Measurements from ENCODE around the gene KDM2A.

KDM2A gene

DNA sequence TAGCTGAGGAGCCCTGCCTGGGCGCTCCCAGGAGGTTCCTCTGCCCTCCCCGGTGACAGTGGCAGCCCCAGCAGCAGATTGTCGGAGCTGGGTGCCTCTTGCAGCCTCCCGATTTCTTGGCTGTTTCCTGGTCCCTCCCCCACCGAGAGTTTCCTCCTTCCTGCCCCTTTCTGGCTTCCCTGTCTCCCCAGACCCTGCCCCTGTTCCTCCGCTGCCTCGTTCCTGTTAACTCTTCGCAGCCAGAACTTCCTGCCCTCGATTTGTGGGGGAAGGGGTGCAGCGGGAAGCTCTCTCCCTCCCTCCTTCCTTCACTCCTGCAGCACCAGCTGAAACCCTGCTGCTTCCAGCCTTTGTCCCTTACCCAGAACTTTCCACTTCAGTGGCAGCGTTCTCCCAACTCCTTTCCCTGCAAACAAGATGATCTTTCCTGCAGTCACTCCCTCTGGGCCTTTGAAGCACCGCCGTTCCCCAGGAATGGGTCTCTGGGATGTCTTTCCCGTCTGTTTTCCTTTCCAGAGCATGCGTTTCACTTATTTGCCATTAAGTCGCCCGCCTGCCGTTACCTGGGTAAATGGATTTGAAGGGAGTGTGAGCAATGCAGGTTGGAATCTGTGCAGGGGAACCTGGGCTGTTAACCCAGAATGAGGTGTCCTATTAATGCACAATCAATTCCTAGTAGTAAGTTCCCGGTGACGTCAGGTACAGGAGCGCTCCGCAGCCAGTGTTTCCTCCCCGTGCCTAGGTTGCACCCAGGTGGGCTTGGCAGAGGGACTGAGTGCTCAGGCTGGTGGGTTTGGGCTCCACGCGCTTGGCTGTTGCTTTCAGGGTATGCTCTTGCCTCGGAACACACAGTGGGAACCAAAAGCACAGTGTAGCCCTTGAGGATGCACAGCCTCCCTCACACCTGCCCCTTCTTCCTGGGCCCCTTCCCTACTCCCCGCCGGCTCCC lies 151.5 kb downstream of the KDM2A start:
- FAIRE-seq (no peak), DNase-seq (ENCODE audit: insufficient read length, low spot score) (no peak)
- TF ChIP-seq, protein P1, sequence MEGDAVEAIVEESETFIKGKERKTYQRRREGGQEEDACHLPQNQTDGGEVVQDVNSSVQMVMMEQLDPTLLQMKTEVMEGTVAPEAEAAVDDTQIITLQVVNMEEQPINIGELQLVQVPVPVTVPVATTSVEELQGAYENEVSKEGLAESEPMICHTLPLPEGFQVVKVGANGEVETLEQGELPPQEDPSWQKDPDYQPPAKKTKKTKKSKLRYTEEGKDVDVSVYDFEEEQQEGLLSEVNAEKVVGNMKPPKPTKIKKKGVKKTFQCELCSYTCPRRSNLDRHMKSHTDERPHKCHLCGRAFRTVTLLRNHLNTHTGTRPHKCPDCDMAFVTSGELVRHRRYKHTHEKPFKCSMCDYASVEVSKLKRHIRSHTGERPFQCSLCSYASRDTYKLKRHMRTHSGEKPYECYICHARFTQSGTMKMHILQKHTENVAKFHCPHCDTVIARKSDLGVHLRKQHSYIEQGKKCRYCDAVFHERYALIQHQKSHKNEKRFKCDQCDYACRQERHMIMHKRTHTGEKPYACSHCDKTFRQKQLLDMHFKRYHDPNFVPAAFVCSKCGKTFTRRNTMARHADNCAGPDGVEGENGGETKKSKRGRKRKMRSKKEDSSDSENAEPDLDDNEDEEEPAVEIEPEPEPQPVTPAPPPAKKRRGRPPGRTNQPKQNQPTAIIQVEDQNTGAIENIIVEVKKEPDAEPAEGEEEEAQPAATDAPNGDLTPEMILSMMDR (IDR thresholded peaks at IDR 0.05; ENCODE audit: insufficient read depth, missing control alignments) = no peak

GRCh38 chr11:67271205-67271540 lies 152.1 kb downstream of the KDM2A start:
- DNase-seq (ENCODE audit: insufficient read length, low spot score) (no peak), FAIRE-seq (no peak)
- TF ChIP-seq, protein P1 (IDR thresholded peaks at IDR 0.05; ENCODE audit: insufficient read depth, missing control alignments) = no peak

DNA sequence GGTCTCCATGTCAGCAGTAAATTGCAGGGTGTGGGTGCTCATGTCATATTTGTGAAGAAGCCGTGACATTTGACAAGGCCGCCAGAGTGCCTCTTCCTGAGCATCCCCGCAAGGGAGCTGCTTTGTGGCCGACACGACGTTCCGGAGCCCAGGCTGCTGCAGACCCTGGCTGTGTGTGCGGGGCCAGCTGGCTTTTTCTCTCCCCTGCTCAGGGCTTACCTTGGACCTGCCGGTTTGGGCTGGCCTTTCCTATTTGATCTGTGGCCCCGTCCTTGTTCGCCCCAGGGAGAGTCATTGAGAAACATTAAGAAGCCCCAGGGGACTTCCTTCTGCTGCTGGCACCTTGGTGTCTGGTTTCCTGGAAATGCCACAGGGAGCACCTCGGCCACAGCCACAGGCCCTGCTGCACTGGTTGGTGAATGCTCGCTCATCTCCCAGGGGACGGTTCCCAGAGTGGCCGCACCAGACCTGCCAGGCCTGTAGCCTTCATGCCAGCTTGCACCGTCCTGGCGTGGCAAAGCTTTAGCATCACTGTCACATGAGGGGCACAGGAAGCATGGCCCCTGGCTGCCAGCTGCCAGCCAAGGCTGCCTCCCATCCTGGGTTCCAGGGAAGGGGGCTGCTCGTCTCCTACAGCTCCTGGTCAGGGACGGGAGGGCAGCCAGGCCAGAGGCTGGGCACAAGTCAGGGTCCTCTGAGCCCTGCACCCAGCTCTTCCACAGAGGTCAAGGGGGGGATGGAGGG lies 152.7 kb downstream of the KDM2A start:
- FAIRE-seq (no peak), DNase-seq (ENCODE audit: insufficient read length, low spot score) (no peak)
- TF ChIP-seq, protein P1 (IDR thresholded peaks at IDR 0.05; ENCODE audit: insufficient read depth, missing control alignments) = no peak

DNA sequence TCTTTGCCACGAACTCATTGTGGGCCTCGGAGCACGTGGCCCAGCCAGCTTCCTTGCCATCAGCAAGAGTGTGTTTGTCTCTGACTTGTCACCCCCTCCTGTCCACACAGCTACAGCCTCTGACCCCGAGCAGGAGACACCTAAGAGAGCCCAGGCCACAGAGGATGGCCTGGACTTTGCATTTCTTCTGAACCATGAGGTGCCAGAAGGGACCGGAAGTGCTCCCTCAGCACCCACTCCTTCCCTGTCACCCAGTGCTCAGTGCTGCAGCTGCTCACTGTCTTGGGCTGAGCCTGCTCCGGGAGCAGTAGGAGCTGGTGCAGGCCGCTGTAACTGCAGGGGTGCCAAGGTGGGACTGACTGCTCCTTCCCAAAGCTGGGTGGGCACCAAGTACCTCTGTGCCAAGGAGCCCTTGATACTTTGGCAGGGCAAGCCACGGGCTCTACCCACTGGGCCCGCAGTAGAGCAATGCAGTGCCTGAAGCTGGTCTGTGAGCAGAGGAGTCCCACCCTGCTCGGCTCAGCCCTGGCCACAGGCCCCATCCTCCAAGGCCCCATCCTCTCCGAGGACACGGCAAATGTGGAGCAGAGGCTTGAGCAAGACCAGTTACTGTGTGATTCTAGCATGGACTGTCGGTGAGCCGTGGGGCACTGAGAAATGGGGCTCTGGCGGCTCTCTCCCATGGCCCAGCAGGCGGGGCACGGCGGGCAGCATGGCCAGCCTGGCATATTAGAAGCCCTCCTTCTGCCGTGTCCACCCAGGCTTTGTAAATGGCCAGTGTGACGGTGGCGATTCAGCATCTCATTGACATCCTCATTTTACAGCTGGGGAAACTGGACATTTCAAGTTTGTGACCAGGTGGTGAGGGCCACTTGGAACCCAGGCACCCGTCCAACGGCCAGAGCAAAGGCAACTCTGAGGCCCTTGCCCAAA lies 153.5 kb downstream of the KDM2A start:
- FAIRE-seq = no peak
- DNase-seq (ENCODE audit: insufficient read length, low spot score) = no peak
- TF ChIP-seq, protein P1 (IDR thresholded peaks at IDR 0.05; ENCODE audit: insufficient read depth, missing control alignments) = no peak

DNA sequence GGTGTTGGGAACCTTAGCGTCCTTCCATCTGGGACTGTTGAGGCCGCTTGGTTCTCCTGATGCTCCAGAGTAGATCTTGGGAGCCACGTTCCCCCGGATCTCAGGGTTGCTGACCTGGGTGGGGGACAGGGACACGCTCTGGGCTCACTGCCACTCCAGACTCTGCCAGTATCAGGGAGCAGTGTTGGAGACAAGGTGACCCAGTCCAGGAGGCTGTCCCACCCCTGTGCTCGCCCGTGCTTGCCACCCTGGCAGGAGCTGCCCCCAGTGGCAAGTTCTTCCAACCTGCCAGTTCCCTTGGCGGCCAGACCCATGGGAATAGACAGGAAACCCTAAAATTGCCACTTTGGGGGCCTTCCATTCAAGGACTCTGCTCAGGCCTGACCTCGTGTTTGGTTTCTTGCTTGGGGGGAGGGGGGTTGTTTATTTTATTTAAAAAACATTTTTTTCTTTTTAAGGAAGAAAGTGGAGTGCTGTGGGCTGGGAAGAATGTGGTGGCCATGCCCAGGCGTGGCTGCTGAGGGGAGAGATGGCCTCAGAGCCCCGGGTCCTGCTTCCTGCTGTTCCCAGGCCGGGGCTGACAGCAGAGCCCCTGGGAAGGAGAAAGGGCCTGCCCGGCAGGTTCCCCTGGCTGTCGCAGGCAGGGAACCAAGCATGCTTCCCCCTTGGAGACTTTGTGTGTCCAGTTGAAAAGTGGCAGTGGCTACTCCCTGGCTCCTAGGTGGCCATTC lies 154.4 kb downstream of the KDM2A start:
- TF ChIP-seq, protein P1 (IDR thresholded peaks at IDR 0.05; ENCODE audit: insufficient read depth, missing control alignments) = no peak
- no peak for FAIRE-seq
- DNase-seq (ENCODE audit: insufficient read length, low spot score) = no peak

Measured in D721Med (cell line).